ENCODE measurements around the gene FYCO1. TPM values are rescaled to one million over a fixed set of nuclear protein-coding genes. Genes with fewer than 3 reads are reported as not detected.
A peak's percentile ranks its signal among the peaks of the same experiment; 100 is the strongest.
"Not testable (repeated sequence)": the region's sequence is repeated elsewhere in the genome, so short reads cannot be mapped to it uniquely, and the experiment has no call there.

The FYCO1 gene
- total RNA-seq, 1 experiment from 2014 or later = 15.4 TPM

- Histone ChIP-seq H3K4me1 (ENCODE audit: insufficient read depth, low read length) (peaks cover 13% of the 10 kb centered on the region), H3K4me2 (ENCODE audit: low read length) (no peak overlapping the region), H3F3A (ENCODE audit: low read length, unreplicated experiment) (no peaks in the 10 kb centered on the region), H3K79me2 (ENCODE audit: low read length) (no peaks in the 10 kb centered on the region), H3K9ac (ENCODE audit: low read length) (no peak overlapping the region), H3K36me3 (ENCODE audit: low read depth, low read length) (no peaks in the 10 kb centered on the region), H4K20me1 (ENCODE audit: low read length) (no peaks in the 10 kb centered on the region), H3K9me2 (replicated peaks; ENCODE audit: low read length) (no peaks in the 10 kb centered on the region), H3K9me3 (ENCODE audit: low read length) (no peaks in the 10 kb centered on the region), H3K27me3 (ENCODE audit: low read length) (no peaks in the 10 kb centered on the region), H2AFZ (ENCODE audit: low read length) (no peak overlapping the region), H3K27ac (ENCODE audit: low read length) (no peak overlapping the region), H3K4me3 (ENCODE audit: low read length) (no peak overlapping the region)
- TF ChIP-seq EZH2phosphoT487 (IDR thresholded peaks at IDR 0.05; ENCODE audit: borderline replicate concordance, low read length) (no peak), CTCF (conservative IDR thresholded peaks at IDR 0.05; ENCODE audit: low read depth, low read length) (no peak), EZH2 (IDR thresholded peaks at IDR 0.05; ENCODE audit: low read length, unreplicated experiment) (no peak)
- intact Hi-C loops (cut with micrococcal nuclease) = no loop called here
- ChIA-PET POLR2A (ENCODE audit: unreplicated experiment) (no interaction called here), CTCF (no interaction called here)
- DNase-seq (no peak), ATAC-seq (no peak)
- BruUV-seq (replicated peaks) = no TSS peak
Observed at GRCh38 chr3:46008058-46008457, 12.4 kb upstream of the FYCO1 start.

- no peaks in the 10 kb centered on the region for H3K9me3 ChIP-seq (ENCODE audit: low read length)
- DNase-seq (no peak), ATAC-seq (no peak)
- no peak overlapping the region for H3K27ac ChIP-seq (ENCODE audit: low read length)
- POLR2A ChIA-PET (ENCODE audit: unreplicated experiment) = no interaction called here
- intact Hi-C loops (cut with micrococcal nuclease) = no loop called here
- H3K4me3 ChIP-seq (ENCODE audit: low read length) = no peak overlapping the region
- peaks cover 13% of the 10 kb centered on the region for H3K4me1 ChIP-seq (ENCODE audit: insufficient read depth, low read length)
- CTCF ChIA-PET = no interaction called here
- 0 out of 2 replicates have a peak overlapping the region, but pooled peaks have one; percentile 15 for H3K4me2 ChIP-seq (ENCODE audit: low read length)
- no peaks in the 10 kb centered on the region for H3K36me3 ChIP-seq (ENCODE audit: low read depth, low read length)
- H3K9me2 ChIP-seq (replicated peaks; ENCODE audit: low read length) = no peaks in the 10 kb centered on the region
- no peaks in the 10 kb centered on the region for H3K79me2 ChIP-seq (ENCODE audit: low read length)
- no peaks in the 10 kb centered on the region for H4K20me1 ChIP-seq (ENCODE audit: low read length)
- no peak overlapping the region for H2AFZ ChIP-seq (ENCODE audit: low read length)
- no peaks in the 10 kb centered on the region for H3F3A ChIP-seq (ENCODE audit: low read length, unreplicated experiment)
- BruUV-seq (replicated peaks) = no TSS peak
- no peak overlapping the region for H3K9ac ChIP-seq (ENCODE audit: low read length)
- no peaks in the 10 kb centered on the region for H3K27me3 ChIP-seq (ENCODE audit: low read length)
- no peak for TF ChIP-seq CTCF (conservative IDR thresholded peaks at IDR 0.05; ENCODE audit: low read depth, low read length)
- no peak for TF ChIP-seq EZH2phosphoT487 (IDR thresholded peaks at IDR 0.05; ENCODE audit: borderline replicate concordance, low read length)
- no peak for TF ChIP-seq EZH2 (IDR thresholded peaks at IDR 0.05; ENCODE audit: low read length, unreplicated experiment)
Observed at GRCh38 chr3:46007280-46007679, 11.7 kb upstream of the FYCO1 start.

- Histone ChIP-seq H2AFZ (ENCODE audit: low read length) (no peak overlapping the region), H3K9me3 (ENCODE audit: low read length) (no peaks in the 10 kb centered on the region), H3K36me3 (ENCODE audit: low read depth, low read length) (no peaks in the 10 kb centered on the region), H3K4me1 (ENCODE audit: insufficient read depth, low read length) (peaks cover 13% of the 10 kb centered on the region), H3K9me2 (replicated peaks; ENCODE audit: low read length) (no peaks in the 10 kb centered on the region), H3K27me3 (ENCODE audit: low read length) (no peaks in the 10 kb centered on the region), H3K4me2 (ENCODE audit: low read length) (peak overlapping the region; percentile 15; the same call in 1 of the 2 replicates), H4K20me1 (ENCODE audit: low read length) (no peaks in the 10 kb centered on the region), H3K9ac (ENCODE audit: low read length) (no peak overlapping the region), H3K27ac (ENCODE audit: low read length) (no peak overlapping the region), H3K79me2 (ENCODE audit: low read length) (no peaks in the 10 kb centered on the region), H3F3A (ENCODE audit: low read length, unreplicated experiment) (no peaks in the 10 kb centered on the region), H3K4me3 (ENCODE audit: low read length) (no peak overlapping the region)
- ChIA-PET POLR2A (ENCODE audit: unreplicated experiment) (no interaction called here), CTCF (no interaction called here)
- no TSS peak for BruUV-seq (replicated peaks)
- intact Hi-C loops (cut with micrococcal nuclease) = no loop called here
- DNase-seq = peak; percentile 80
- ATAC-seq = peak; percentile 37; the same call in 1 of the 2 replicates
- TF ChIP-seq CTCF (conservative IDR thresholded peaks at IDR 0.05; ENCODE audit: low read depth, low read length) = no peak
- no peak for TF ChIP-seq EZH2phosphoT487 (IDR thresholded peaks at IDR 0.05; ENCODE audit: borderline replicate concordance, low read length)
- no peak for TF ChIP-seq EZH2 (IDR thresholded peaks at IDR 0.05; ENCODE audit: low read length, unreplicated experiment)
Observed at GRCh38 chr3:46006238-46007032, 10.8 kb upstream of the FYCO1 start.

- H3K27ac ChIP-seq (ENCODE audit: low read length); H3K9me3 ChIP-seq (ENCODE audit: low read length); intact Hi-C loops (cut with micrococcal nuclease); H4K20me1 ChIP-seq (ENCODE audit: low read length); H3K27me3 ChIP-seq (ENCODE audit: low read length); H3K79me2 ChIP-seq (ENCODE audit: low read length); H3K9me2 ChIP-seq (replicated peaks; ENCODE audit: low read length); POLR2A ChIA-PET (ENCODE audit: unreplicated experiment); H3K9ac ChIP-seq (ENCODE audit: low read length); H3F3A ChIP-seq (ENCODE audit: low read length, unreplicated experiment); H3K4me3 ChIP-seq (ENCODE audit: low read length); BruUV-seq (replicated peaks); H2AFZ ChIP-seq (ENCODE audit: low read length); ATAC-seq; CTCF ChIA-PET; H3K4me2 ChIP-seq (ENCODE audit: low read length); DNase-seq; H3K36me3 ChIP-seq (ENCODE audit: low read depth, low read length): not testable (repeated sequence)
- H3K4me1 ChIP-seq (ENCODE audit: insufficient read depth, low read length) = peaks cover 13% of the 10 kb centered on the region
Observed at GRCh38 chr3:46003706-46004105, 8.1 kb upstream of the FYCO1 start.

Data from PC-3 (cell line).